Endothelial cell of umbilical vein (primary cell): ENCODE data around the gene ZNF774. TPM values are rescaled to one million over a fixed set of nuclear protein-coding genes. Genes with fewer than 3 reads are reported as not detected.

Experiments used
- BruUV-seq: library from RNA; stranded (reverse); fragments of 400-500 nt; replicated peaks from 2 replicates; lab custom pipeline; 2021; lab: Mats Ljungman, UMichigan
- CTCF ChIA-PET: fragments of 300-600, 350-600 bp; sonication (Branson Sonifier 250); formaldehyde crosslinking; loops from one replicate; lab custom pipeline; 2021; ENCODE audit warnings: antibody characterized with exemption, inconsistent platforms; lab: Charles Lee
- POLR2A ChIA-PET: fragments of 300-600, 350-600 bp; sonication (Branson Sonifier 250); formaldehyde crosslinking; loops from one replicate; lab custom pipeline; 2021; ENCODE audit warnings: antibody characterized with exemption, inconsistent platforms; lab: Charles Lee
- DNase-seq: peaks from one replicate; pipeline ENCODE4 v3.0.0-alpha.2; 2011; ENCODE audit warnings: low read depth, low spot score
- FAIRE-seq: peaks from 2 replicates; lab custom pipeline; 2011; peaks lifted over from hg19 to GRCh38; lab: Jason Lieb, UNC
- H2AFZ ChIP-seq: 2 replicates; pipeline ENCODE4 v1.6.0; 2012; ENCODE audit warnings: low read depth, low read length, control low read depth, inconsistent platforms
- H3K27ac ChIP-seq: 2 replicates; pipeline ENCODE4 v1.5.1; 2011; ENCODE audit warnings: low read depth, mild to moderate bottlenecking, control low read depth, low read length, moderate library complexity; ENCODE audit not compliant: insufficient read depth
- H3K27me3 ChIP-seq, 2 experiments: 2 replicates each; pipeline versions ENCODE4 v1.6.0 to v1.6.1; 2011; ENCODE audit warnings: low read length in 2 of 2, mixed read lengths in 1 of 2; ENCODE audit not compliant: control insufficient read depth in 2 of 2, insufficient read depth in 2 of 2
- H3K36me3 ChIP-seq, 2 experiments: 2 replicates in 1 of 2; 3 replicates in 1 of 2; pipeline ENCODE4 v1.5.1; 2011; ENCODE audit warnings: low read length in 2 of 2, mild to moderate bottlenecking in 1 of 2, moderate library complexity in 1 of 2; ENCODE audit not compliant: control insufficient read depth in 2 of 2, insufficient read depth in 2 of 2; ENCODE audit errors: extremely low read depth in 1 of 2
- H3K4me1 ChIP-seq: 3 replicates; pipeline ENCODE4 v1.5.1; 2011; ENCODE audit warnings: mild to moderate bottlenecking, low read length; ENCODE audit not compliant: control insufficient read depth, insufficient read depth; ENCODE audit errors: extremely low read depth
- H3K4me2 ChIP-seq: 2 replicates; pipeline ENCODE4 v1.6.1; 2011; ENCODE audit warnings: low read length, control low read depth, mixed read lengths; ENCODE audit not compliant: insufficient read depth
- H3K4me3 ChIP-seq, 3 experiments: fragments of 200-600 bp in 1 of 3; sonication (generic), shearing (Covaris generic) in 1 of 3; replicated peaks in 1 of 3; 2 replicates each; pipeline ENCODE4 v1.5.1; 2011 to 2016; ENCODE audit warnings: control low read depth in 3 of 3, low read length in 3 of 3, mild to moderate bottlenecking in 2 of 3, inconsistent platforms in 1 of 3, low read depth in 1 of 3, moderate library complexity in 1 of 3; ENCODE audit not compliant: insufficient read depth in 1 of 3
- H3K79me2 ChIP-seq: 2 replicates; pipeline ENCODE4 v1.6.0; 2012; ENCODE audit warnings: low read length, inconsistent platforms; ENCODE audit not compliant: control insufficient read depth, insufficient read depth
- H3K9ac ChIP-seq: replicated peaks from 2 replicates; pipeline ENCODE3; 2011; ENCODE audit warnings: low read length, control low read depth; ENCODE audit not compliant: insufficient read depth; ENCODE audit errors: extremely low read depth
- H3K9me1 ChIP-seq: replicated peaks from 3 replicates; pipeline ENCODE4 v1.6.0; 2011; ENCODE audit warnings: mild to moderate bottlenecking, low read length; ENCODE audit not compliant: control insufficient read depth, insufficient read depth; ENCODE audit errors: extremely low read depth
- H3K9me3 ChIP-seq: replicated peaks from 2 replicates; pipeline ENCODE4 v1.5.1; 2012; ENCODE audit warnings: low read length, inconsistent platforms; ENCODE audit not compliant: control insufficient read depth, insufficient read depth
- H4K20me1 ChIP-seq: replicated peaks from 2 replicates; pipeline ENCODE3; 2011; ENCODE audit warnings: mild to moderate bottlenecking, low read length; ENCODE audit not compliant: control insufficient read depth, insufficient read depth; ENCODE audit errors: extremely low read depth
- EZH2 ChIP-seq: IDR thresholded peaks from 2 replicates; pipeline ENCODE4 v1.6.1; 2012; ENCODE audit warnings: borderline replicate concordance, low read depth, mild to moderate bottlenecking, moderate library complexity, low read length, inconsistent platforms; ENCODE audit not compliant: severe bottlenecking
- FOS ChIP-seq: IDR thresholded peaks from 2 replicates; pipeline ENCODE4 v1.6.1; 2011; ENCODE audit warnings: mild to moderate bottlenecking, low read length, moderate library complexity, borderline replicate concordance; ENCODE audit not compliant: insufficient read depth
- JUN ChIP-seq: IDR thresholded peaks from 2 replicates; pipeline ENCODE4 v1.6.1; 2011; ENCODE audit warnings: borderline replicate concordance, low read depth; ENCODE audit not compliant: insufficient read length, insufficient read depth
- POLR2AphosphoS5 ChIP-seq: IDR thresholded peaks from 2 replicates; pipeline ENCODE4 v1.6.1; 2012; ENCODE audit warnings: low read depth, mild to moderate bottlenecking, control low read depth, low read length, moderate library complexity; ENCODE audit not compliant: insufficient read depth
- dilution Hi-C: fragments of 300-500 bp; cut with MboI; formaldehyde crosslinking; loops from one replicate; pipeline ENCODE4 v1.15.0; 2019; ENCODE audit warnings: low sequenced_read_pairs; ENCODE audit not compliant: extremely low pct_ligation_motif_present
- intact Hi-C: fragments of 100-400 bp; cut with micrococcal nuclease; formaldehyde crosslinking; loops from one replicate; pipeline ENCODE4 v1.10.0; 2022
- polyA plus RNA-seq, 4 experiments: library from polyadenylated mRNA; depleted of rRNA in 3 of 4; stranded (reverse) in 3 of 4; unstranded in 1 of 4; fragments of >200 nt; gene quantifications; 2 replicates each; pipeline versions ENCODE4 v1.2.1 to v1.2.3, GENCODE V29; 2011 to 2012; ENCODE audit warnings: missing spikeins in 1 of 4
- total RNA-seq: library from RNA; stranded (reverse); gene quantifications from 2 replicates; pipeline ENCODE4 v1.2.3, GENCODE V29; 2021
- TF ChIP-seq, protein P1 (sequence below), 2 donors: IDR thresholded peaks; 1 replicate in 1 of 2; 2 replicates in 1 of 2; pipeline ENCODE4 v1.5.1; 2011; ENCODE audit warnings: low read length in 2 of 2, mild to moderate bottlenecking in 2 of 2, moderate library complexity in 2 of 2, control low read depth in 1 of 2, inconsistent platforms in 1 of 2, low read depth in 1 of 2; ENCODE audit not compliant: insufficient read depth in 1 of 2; ENCODE audit errors: extremely low read depth in 1 of 2

Gene ZNF774
- total and polyA plus RNA-seq, 2 donors (not counting 3 experiments of a cell fraction or from before 2014, with no cell fraction given): 0.98 to 2.6 TPM

DNA sequence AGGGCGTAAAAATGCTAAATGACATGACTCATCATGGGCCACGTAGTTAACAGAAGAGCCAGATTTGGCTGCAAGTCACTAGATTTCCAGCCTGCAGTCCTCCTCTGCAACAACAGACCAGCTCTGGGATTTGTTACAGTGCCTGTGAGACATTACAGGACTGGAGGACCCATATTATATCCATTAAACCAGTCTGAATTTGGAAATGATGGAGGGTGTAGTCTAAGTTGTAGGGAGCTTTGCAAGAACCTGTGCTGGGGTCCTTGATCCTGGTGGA lies 10.8 kb downstream of the ZNF774 start:
- FAIRE-seq (peak; percentile 62), DNase-seq (peak; percentile 53)
- peak overlapping the region; percentile 25 for H3K4me2 ChIP-seq
- no peaks in the 10 kb centered on the region for H3K9me3 ChIP-seq
- CTCF ChIA-PET: interaction anchor here (0.7 to 5.5 kb wide), 28 partner anchors 11 to 523 kb away, joined by 3 to 99 read pairs (median 8); partner anchors contain the start of genes IQGAP1 and ZNF774
- peak overlapping the region; percentile 53 for H3K9ac ChIP-seq
- H4K20me1 ChIP-seq: no peaks in the 10 kb centered on the region
- H3K4me1 ChIP-seq: peaks cover 31% of the 10 kb centered on the region
- H3K36me3 ChIP-seq: no peaks in the 10 kb centered on the region
- H3K4me3 ChIP-seq: no peak overlapping the region
- intact Hi-C loops (loop anchor here (1.0 to 2.0 kb wide), 5 partner anchors 25 to 119 kb away; partner anchors contain the start of gene IQGAP1), dilution Hi-C loops (no loop called here)
- H2AFZ ChIP-seq: no peak overlapping the region
- TF ChIP-seq EZH2 (no peak), JUN (peak; percentile 66), POLR2AphosphoS5 (no peak), FOS (peak; percentile 71)
- TF ChIP-seq, protein P1, sequence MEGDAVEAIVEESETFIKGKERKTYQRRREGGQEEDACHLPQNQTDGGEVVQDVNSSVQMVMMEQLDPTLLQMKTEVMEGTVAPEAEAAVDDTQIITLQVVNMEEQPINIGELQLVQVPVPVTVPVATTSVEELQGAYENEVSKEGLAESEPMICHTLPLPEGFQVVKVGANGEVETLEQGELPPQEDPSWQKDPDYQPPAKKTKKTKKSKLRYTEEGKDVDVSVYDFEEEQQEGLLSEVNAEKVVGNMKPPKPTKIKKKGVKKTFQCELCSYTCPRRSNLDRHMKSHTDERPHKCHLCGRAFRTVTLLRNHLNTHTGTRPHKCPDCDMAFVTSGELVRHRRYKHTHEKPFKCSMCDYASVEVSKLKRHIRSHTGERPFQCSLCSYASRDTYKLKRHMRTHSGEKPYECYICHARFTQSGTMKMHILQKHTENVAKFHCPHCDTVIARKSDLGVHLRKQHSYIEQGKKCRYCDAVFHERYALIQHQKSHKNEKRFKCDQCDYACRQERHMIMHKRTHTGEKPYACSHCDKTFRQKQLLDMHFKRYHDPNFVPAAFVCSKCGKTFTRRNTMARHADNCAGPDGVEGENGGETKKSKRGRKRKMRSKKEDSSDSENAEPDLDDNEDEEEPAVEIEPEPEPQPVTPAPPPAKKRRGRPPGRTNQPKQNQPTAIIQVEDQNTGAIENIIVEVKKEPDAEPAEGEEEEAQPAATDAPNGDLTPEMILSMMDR (IDR thresholded peaks at IDR 0.05; ENCODE audit: extremely low read depth in 1 of 2, insufficient read depth in 1 of 2, low read depth in 1 of 2, low read length in 2 of 2): no peak
- H3K27me3 ChIP-seq: no peaks in the 10 kb centered on the region
- H3K79me2 ChIP-seq: no peaks in the 10 kb centered on the region
- H3K9me1 ChIP-seq: no peaks in the 10 kb centered on the region
- H3K27ac ChIP-seq: peak overlapping the region; percentile 86
- BruUV-seq: no TSS peak
- POLR2A ChIA-PET: no interaction called here
